ENCODE measurements around the gene ANKS1A. TPM values are rescaled to one million over a fixed set of nuclear protein-coding genes. Genes with fewer than 3 reads are reported as not detected.

ANKS1A gene
- total RNA-seq, 1 donor from 2014 or later, result 17.0 TPM

GRCh38 chr6:35067234-35067633 lies 178.2 kb downstream of the ANKS1A start:
- H3K36me3 Mint-ChIP-seq, result peaks cover 6% of the 10 kb centered on the region
- Histone ChIP-seq H3K4me1 (peaks cover 10% of the 10 kb centered on the region), H3K79me2 (ENCODE audit: low read depth) (no peaks in the 10 kb centered on the region), H3F3A (ENCODE audit: low read depth) (no peaks in the 10 kb centered on the region), H3K9me3 (ENCODE audit: low read depth) (no peaks in the 10 kb centered on the region), H3K27me3 (no peaks in the 10 kb centered on the region), H2AFZ (replicated peaks) (no peak overlapping the region), H3K4me3 (no peak overlapping the region), H3K36me3 (no peaks in the 10 kb centered on the region), H3K9ac (no peak overlapping the region), H3K4me2 (no peak overlapping the region), H3K27ac (no peak overlapping the region), H4K20me1 (ENCODE audit: low read depth) (peaks cover 11% of the 10 kb centered on the region)
- no peaks in the 10 kb centered on the region for H3K9me3 Mint-ChIP-seq
- DNase-seq (ENCODE audit: low spot score), result no peak
- H3K27ac Mint-ChIP-seq, result no peak overlapping the region
- H3K27me3 Mint-ChIP-seq (ENCODE audit: insufficient read depth, low read depth), result no peaks in the 10 kb centered on the region
- peaks cover 21% of the 10 kb centered on the region for H3K4me1 Mint-ChIP-seq
- H3K4me3 Mint-ChIP-seq, result no peak overlapping the region
- no peak for TF ChIP-seq EZH2phosphoT487 (IDR thresholded peaks at IDR 0.05)
- no peak for TF ChIP-seq EZH2 (IDR thresholded peaks at IDR 0.05)
- TF ChIP-seq CTCF (IDR thresholded peaks at IDR 0.05), result no peak

GRCh38 chr6:35068206-35068605 lies 179.2 kb downstream of the ANKS1A start:
- Mint-ChIP-seq H3K27me3 (ENCODE audit: insufficient read depth, low read depth) (no peaks in the 10 kb centered on the region), H3K4me1 (peaks cover 21% of the 10 kb centered on the region), H3K27ac (no peak overlapping the region), H3K9me3 (no peaks in the 10 kb centered on the region), H3K36me3 (peaks cover 4% of the 10 kb centered on the region), H3K4me3 (no peak overlapping the region)
- H3K4me3 ChIP-seq, result no peak overlapping the region
- no peak overlapping the region for H3K27ac ChIP-seq
- peaks cover 11% of the 10 kb centered on the region for H4K20me1 ChIP-seq (ENCODE audit: low read depth)
- no peaks in the 10 kb centered on the region for H3K27me3 ChIP-seq
- no peak overlapping the region for H3K9ac ChIP-seq
- DNase-seq (ENCODE audit: low spot score), result no peak
- no peak for TF ChIP-seq EZH2 (IDR thresholded peaks at IDR 0.05)
- H3K4me1 ChIP-seq, result peaks cover 10% of the 10 kb centered on the region
- H3F3A ChIP-seq (ENCODE audit: low read depth), result no peaks in the 10 kb centered on the region
- no peak overlapping the region for H2AFZ ChIP-seq (replicated peaks)
- no peaks in the 10 kb centered on the region for H3K79me2 ChIP-seq (ENCODE audit: low read depth)
- no peaks in the 10 kb centered on the region for H3K36me3 ChIP-seq
- no peaks in the 10 kb centered on the region for H3K9me3 ChIP-seq (ENCODE audit: low read depth)
- H3K4me2 ChIP-seq, result peak overlapping the region; percentile 19

GRCh38 chr6:35068644-35069043 lies 179.6 kb downstream of the ANKS1A start:
- peaks cover 10% of the 10 kb centered on the region for H3K4me1 ChIP-seq
- H3K9ac ChIP-seq, result no peak overlapping the region
- H4K20me1 ChIP-seq (ENCODE audit: low read depth), result peaks cover 11% of the 10 kb centered on the region
- H3K27ac ChIP-seq, result no peak overlapping the region
- H3K4me3 Mint-ChIP-seq, result no peak overlapping the region
- H3K27ac Mint-ChIP-seq, result no peak overlapping the region
- peak overlapping the region; percentile 19 for H3K4me2 ChIP-seq
- H3K79me2 ChIP-seq (ENCODE audit: low read depth), result no peaks in the 10 kb centered on the region
- H3F3A ChIP-seq (ENCODE audit: low read depth), result no peaks in the 10 kb centered on the region
- H3K27me3 ChIP-seq, result no peaks in the 10 kb centered on the region
- no peaks in the 10 kb centered on the region for H3K27me3 Mint-ChIP-seq (ENCODE audit: insufficient read depth, low read depth)
- no peak for DNase-seq (ENCODE audit: low spot score)
- no peak overlapping the region for H2AFZ ChIP-seq (replicated peaks)
- H3K36me3 Mint-ChIP-seq, result peaks cover 4% of the 10 kb centered on the region
- peaks cover 21% of the 10 kb centered on the region for H3K4me1 Mint-ChIP-seq
- no peak overlapping the region for H3K4me3 ChIP-seq
- H3K36me3 ChIP-seq, result no peaks in the 10 kb centered on the region
- H3K9me3 Mint-ChIP-seq, result no peaks in the 10 kb centered on the region
- no peak for TF ChIP-seq EZH2phosphoT487 (IDR thresholded peaks at IDR 0.05)
- TF ChIP-seq EZH2 (IDR thresholded peaks at IDR 0.05), result no peak
- H3K9me3 ChIP-seq (ENCODE audit: low read depth), result no peaks in the 10 kb centered on the region

DNA sequence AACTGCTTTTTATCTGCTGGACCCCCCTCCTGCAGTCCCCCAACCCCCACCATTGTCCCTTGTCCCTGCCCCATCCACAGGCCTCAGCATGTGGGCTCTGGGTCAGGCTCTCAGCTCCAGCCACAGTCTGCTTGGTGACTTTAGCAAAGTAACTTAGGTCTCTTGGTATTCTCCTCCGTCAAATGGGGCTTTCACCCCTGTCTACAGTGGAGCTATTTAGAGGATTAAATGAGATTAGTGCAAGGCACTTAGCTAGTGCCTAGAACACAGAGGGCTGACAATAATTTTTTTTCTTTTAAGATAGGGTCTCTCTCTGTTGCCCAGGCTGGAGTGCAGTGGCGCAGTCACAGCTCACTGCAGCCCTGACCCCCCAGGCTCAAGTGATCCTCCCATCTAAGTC lies 180.2 kb downstream of the ANKS1A start:
- Histone ChIP-seq H3K9me3 (ENCODE audit: low read depth) (no peaks in the 10 kb centered on the region), H3K27me3 (no peaks in the 10 kb centered on the region), H3K36me3 (no peaks in the 10 kb centered on the region), H3K27ac (no peak overlapping the region), H4K20me1 (ENCODE audit: low read depth) (peaks cover 11% of the 10 kb centered on the region), H3K4me2 (peak overlapping the region; percentile 19), H3K4me1 (peaks cover 10% of the 10 kb centered on the region), H3K4me3 (no peak overlapping the region), H3K79me2 (ENCODE audit: low read depth) (no peaks in the 10 kb centered on the region), H2AFZ (replicated peaks) (no peak overlapping the region), H3F3A (ENCODE audit: low read depth) (no peaks in the 10 kb centered on the region), H3K9ac (no peak overlapping the region)
- peak overlapping the region; percentile 53 for H3K27ac Mint-ChIP-seq
- no peaks in the 10 kb centered on the region for H3K27me3 Mint-ChIP-seq (ENCODE audit: insufficient read depth, low read depth)
- no peak overlapping the region for H3K4me3 Mint-ChIP-seq
- H3K9me3 Mint-ChIP-seq, result no peaks in the 10 kb centered on the region
- peaks cover 4% of the 10 kb centered on the region for H3K36me3 Mint-ChIP-seq
- H3K4me1 Mint-ChIP-seq, result peaks cover 21% of the 10 kb centered on the region
- TF ChIP-seq EZH2phosphoT487 (IDR thresholded peaks at IDR 0.05), result no peak
- no peak for TF ChIP-seq CTCF (IDR thresholded peaks at IDR 0.05)
- TF ChIP-seq EZH2 (IDR thresholded peaks at IDR 0.05), result no peak
- no peak for DNase-seq (ENCODE audit: low spot score)

Measured in neural progenitor cell (in vitro differentiated cells).